Tracheal epithelial cell (primary cell): ENCODE results near the gene TRIB2. TPM values are rescaled to one million over a fixed set of nuclear protein-coding genes. Genes with fewer than 3 reads are reported as not detected.

Source experiments
- total RNA-seq: library from RNA; depleted of rRNA; stranded (reverse); fragments of >200 nt; gene quantifications from 2 replicates; pipeline ENCODE4 v1.2.1, GENCODE V29; 2014

TRIB2 gene
- 10.6 and 11.5 TPM in 2 replicates for total RNA-seq

DNA sequence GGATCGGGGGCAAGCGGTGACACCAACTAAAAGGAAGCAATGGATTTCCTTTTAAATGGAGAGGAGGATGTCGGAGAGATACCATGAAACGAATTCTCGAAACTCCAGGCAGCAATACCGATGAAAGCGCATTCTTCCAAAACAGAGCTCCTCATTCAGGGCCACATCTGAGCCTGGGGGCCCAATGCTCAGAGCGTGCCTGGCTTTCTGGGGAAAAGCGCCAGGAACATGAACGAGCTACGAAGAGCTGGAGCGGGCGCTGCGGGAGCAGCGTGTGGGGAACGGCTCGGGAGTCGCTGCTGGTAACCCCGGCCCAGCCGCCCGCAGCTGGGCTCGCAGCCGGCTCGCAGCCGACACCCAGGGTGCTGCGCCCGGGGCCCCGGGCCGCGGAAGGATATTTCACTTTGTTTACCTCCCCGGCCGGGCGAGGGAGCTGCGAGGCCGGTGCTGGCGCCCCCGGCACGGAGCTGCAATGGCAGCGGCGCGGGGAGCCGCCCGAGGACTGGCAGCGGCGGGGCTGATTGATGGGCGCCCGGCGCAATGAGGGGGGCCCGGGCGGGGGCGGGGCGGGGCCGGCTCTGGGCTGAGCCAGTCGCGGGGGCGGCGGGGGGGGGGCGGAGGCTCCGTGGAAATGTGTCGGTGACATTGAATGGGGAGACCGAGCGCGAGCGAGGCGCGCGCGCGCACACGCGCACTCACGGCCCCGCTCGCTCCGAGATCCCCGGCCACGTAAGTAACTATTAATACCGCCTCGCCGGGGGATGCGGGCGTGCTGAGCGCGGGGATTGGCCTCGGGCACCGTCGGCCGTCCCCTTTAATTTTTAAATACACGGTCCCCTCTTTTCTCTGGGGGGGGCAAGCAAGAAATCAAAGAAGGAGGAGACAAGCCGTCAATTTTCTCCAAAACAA lies at the start of gene TRIB2:
TSS of gene TRIB2 (plus strand) at position 655 of the 909 bp plus-strand sequence. CDS start 1,372 bp downstream, outside the sequence.

